Measurements from ENCODE around the gene CHMP4A. TPM values are rescaled to one million over a fixed set of nuclear protein-coding genes. Genes with fewer than 3 reads are reported as not detected.

The CHMP4A gene
- 48.9 and 52.4 TPM in 2 replicates for total RNA-seq

GRCh38 chr14:24212924-24213865 is at the start of gene CHMP4A:
CHMP4A (minus strand) TSS chr14:24213488; CDS start chr14:24213439, 49 bp downstream.

GRCh38 chr14:24232645-24233537 is 19.6 kb upstream of the CHMP4A start, which contains the start of gene GMPR2:
GMPR2 (plus strand) TSS chr14:24232929; CDS start chr14:24233254, 325 bp downstream.

GRCh38 chr14:24232121-24232644 is 18.9 kb upstream of the CHMP4A start, which contains the start of gene NEDD8:
NEDD8 (minus strand) TSS chr14:24232367; CDS start chr14:24232267, 100 bp downstream.

DNA sequence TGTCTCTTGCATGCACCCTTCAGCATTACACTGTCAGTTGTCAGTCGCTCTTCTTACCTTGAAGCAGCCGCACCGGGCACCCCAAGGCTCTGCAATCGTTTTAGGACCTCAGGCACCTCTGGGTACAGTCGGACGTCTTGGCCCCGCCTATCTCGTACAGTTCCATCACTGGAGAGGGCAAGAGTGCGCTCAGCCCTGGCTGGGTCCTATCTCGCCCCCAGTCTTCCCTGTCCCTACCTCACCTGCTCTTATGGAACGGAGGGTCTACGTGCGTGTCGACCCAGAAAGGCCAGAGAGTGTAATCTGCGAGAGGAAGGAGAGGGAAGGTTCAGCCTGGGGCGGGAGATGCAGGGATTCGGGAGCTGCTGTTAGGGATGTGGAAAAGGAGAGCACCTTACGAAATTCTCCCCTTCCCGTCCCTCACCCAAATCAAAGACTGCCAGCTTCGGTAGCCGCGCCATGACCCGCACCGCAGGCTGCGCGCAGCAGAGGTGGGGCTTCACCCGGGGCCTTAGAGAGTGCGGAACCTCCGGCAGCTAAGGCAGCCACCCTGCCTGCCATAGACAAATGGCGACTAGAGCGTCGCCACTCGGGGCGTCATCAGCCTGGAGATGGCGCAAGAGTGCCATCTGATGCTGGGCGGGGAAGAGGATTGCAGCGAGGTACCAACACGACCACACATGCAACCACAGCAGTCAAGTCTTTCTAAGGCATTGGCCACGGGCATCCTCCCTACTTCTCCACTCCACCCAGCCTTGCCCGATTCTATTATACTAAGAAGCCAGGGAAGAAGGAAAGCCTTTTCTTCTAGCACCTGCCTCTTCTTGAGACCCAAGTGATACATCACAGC is 2.4 kb upstream of the CHMP4A start, which contains the start of gene MDP1:
Gene MDP1 (minus strand): TSS at position 572 of the 850 bp plus-strand sequence. CDS start 111 bp downstream, at position 461.

GRCh38 chr14:24195186-24196070 is 17.9 kb downstream of the CHMP4A start, which contains the start of gene TM9SF1:
TM9SF1 (minus strand) TSS chr14:24195441; CDS start chr14:24195019, 422 bp downstream.

GRCh38 chr14:24188251-24189058 is 24.8 kb downstream of the CHMP4A start, which contains the start of gene IPO4:
IPO4 (minus strand) TSS chr14:24188816; CDS start chr14:24188787, 29 bp downstream.

GRCh38 chr14:24171422-24172260 is 41.6 kb downstream of the CHMP4A start, which contains the start of gene REC8:
REC8 (plus strand) TSS chr14:24172080; CDS start chr14:24172553, 473 bp downstream.

DNA sequence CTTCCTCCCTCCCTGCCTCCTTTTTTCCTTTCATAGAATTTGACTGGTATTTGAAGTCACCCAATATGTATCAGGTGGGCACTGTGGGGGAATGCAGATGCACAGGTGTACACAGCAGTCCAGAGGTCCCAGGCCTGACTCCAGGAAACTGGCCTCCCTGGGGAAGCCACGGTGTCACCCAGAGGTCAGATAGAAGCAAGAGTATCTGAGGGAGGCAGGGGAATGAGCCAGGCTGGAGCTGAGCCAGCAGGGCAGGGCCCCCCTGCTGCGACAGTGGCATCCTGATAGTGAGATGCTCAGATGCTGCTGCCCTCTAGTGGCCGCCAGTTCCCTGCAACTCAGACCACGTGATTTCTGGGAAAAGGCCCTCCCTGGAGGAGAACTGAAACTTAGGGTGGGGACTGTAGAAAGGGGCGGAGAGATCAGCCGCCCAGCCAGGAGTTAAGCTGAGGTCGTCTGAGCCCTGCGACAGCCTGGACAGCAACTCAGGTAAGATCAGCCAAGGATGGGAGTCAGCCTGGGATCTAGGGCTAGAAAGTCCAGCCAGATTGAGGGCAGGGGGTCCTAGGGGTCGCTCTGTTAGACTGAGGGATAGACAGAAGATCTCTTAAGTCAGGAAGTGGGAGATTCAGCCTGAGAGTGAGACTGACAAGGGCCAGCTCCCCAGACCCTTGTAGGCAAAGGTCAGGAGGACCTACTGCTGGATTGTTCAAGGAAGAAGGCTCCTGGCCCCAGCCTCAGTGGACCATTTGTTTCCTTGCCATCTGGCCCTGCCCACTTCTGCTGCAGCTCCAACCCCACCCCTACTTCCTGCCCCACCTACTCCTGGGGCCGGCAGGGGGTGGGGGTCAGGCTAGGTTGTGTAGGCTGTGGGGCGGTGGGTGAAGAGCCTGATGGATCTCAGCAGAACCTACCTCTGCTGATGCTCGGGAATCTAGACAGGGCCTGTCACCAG is 52.2 kb downstream of the CHMP4A start, which contains the start of gene IRF9:
Gene IRF9 (plus strand): TSS at position 416 of the 955 bp plus-strand sequence. CDS start 880 bp downstream, outside the sequence.

Other genes starting within 250 kb of the CHMP4A start
- 13.7 and 16.7 TPM in 2 replicates for gene DHRS4L2, start 224.6 kb downstream of the CHMP4A start, total RNA-seq
- gene CARMIL3, start 161.5 kb downstream of the CHMP4A start, total RNA-seq, result 0.34 and 0.50 TPM in 2 replicates
- not detected in 2 replicates for gene CPNE6, start 141.9 kb downstream of the CHMP4A start, total RNA-seq
- gene PCK2, start 119.2 kb downstream of the CHMP4A start, total RNA-seq, result 137 and 156 TPM in 2 replicates
- 71.3 and 93.3 TPM in 2 replicates for gene DCAF11, start 98.7 kb downstream of the CHMP4A start, total RNA-seq
- 1.1 and 1.7 TPM in 2 replicates for gene NRL, start 98.5 kb downstream of the CHMP4A start, total RNA-seq
- 0.28 and 0.34 TPM in 2 replicates for gene FITM1, start 82.8 kb downstream of the CHMP4A start, total RNA-seq
- gene PSME1, start 77.3 kb downstream of the CHMP4A start, total RNA-seq, result 87.5 and 111 TPM in 2 replicates
- gene EMC9, start 71.9 kb downstream of the CHMP4A start, total RNA-seq, result 9.5 and 15.7 TPM in 2 replicates
- gene PSME2, start 66.9 kb downstream of the CHMP4A start, total RNA-seq, result 39.0 and 51.0 TPM in 2 replicates
- 33.7 and 37.6 TPM in 2 replicates for gene RNF31, start 66.0 kb downstream of the CHMP4A start, total RNA-seq
- gene IRF9, start 52.2 kb downstream of the CHMP4A start, total RNA-seq, result 36.1 and 47.5 TPM in 2 replicates
- gene REC8, start 41.4 kb downstream of the CHMP4A start, total RNA-seq, result 1.4 and 1.9 TPM in 2 replicates
- gene IPO4, start 24.7 kb downstream of the CHMP4A start, total RNA-seq, result 51.8 and 54.3 TPM in 2 replicates
- gene TM9SF1, start 18.0 kb downstream of the CHMP4A start, total RNA-seq, result 54.3 and 65.7 TPM in 2 replicates
- 0.07 TPM in 1 of 2 replicates, not detected in the other for gene TSSK4, start 7.8 kb downstream of the CHMP4A start, total RNA-seq
- gene MDP1, start 2.6 kb upstream of the CHMP4A start, total RNA-seq, result 4.6 and 12.3 TPM in 2 replicates
- gene NEDD8, start 18.9 kb upstream of the CHMP4A start, total RNA-seq, result 127 and 135 TPM in 2 replicates
- gene GMPR2, start 19.4 kb upstream of the CHMP4A start, total RNA-seq, result 72.0 and 80.0 TPM in 2 replicates
- gene TINF2, start 29.1 kb upstream of the CHMP4A start, total RNA-seq, result 57.8 and 143 TPM in 2 replicates
- 87.8 and 123 TPM in 2 replicates for gene TGM1, start 49.7 kb upstream of the CHMP4A start, total RNA-seq
- gene RABGGTA, start 58.1 kb upstream of the CHMP4A start, total RNA-seq, result 46.8 and 54.6 TPM in 2 replicates
- gene DHRS1, start 86.3 kb upstream of the CHMP4A start, total RNA-seq, result 19.8 and 27.9 TPM in 2 replicates
- 34.2 and 36.0 TPM in 2 replicates for gene NOP9, start 86.4 kb upstream of the CHMP4A start, total RNA-seq
- gene CIDEB, start 94.5 kb upstream of the CHMP4A start, total RNA-seq, result 1.0 and 2.8 TPM in 2 replicates
- gene LTB4R2, start 96.7 kb upstream of the CHMP4A start, total RNA-seq, result 9.6 and 39.9 TPM in 2 replicates
- gene LTB4R, start 98.0 kb upstream of the CHMP4A start, total RNA-seq, result 5.5 and 20.0 TPM in 2 replicates
- gene ADCY4, start 121.6 kb upstream of the CHMP4A start, total RNA-seq, result 0.85 and 1.0 TPM in 2 replicates
- 1.4 and 4.6 TPM in 2 replicates for gene RIPK3, start 126.5 kb upstream of the CHMP4A start, total RNA-seq
- 3.4 and 9.5 TPM in 2 replicates for gene NFATC4, start 154.7 kb upstream of the CHMP4A start, total RNA-seq
- gene NYNRIN, start 185.5 kb upstream of the CHMP4A start, total RNA-seq, result 2.4 and 23.3 TPM in 2 replicates
- gene CBLN3, start 216.2 kb upstream of the CHMP4A start, total RNA-seq, result 0.34 and 2.5 TPM in 2 replicates
- gene KHNYN, start 216.5 kb upstream of the CHMP4A start, total RNA-seq, result 134 and 140 TPM in 2 replicates
- 8.0 and 14.4 TPM in 2 replicates for gene SDR39U1, start 229.3 kb upstream of the CHMP4A start, total RNA-seq